ENCODE results near the gene ZNF839. TPM values are rescaled to one million over a fixed set of nuclear protein-coding genes. Genes with fewer than 3 reads are reported as not detected.
A peak's percentile ranks its signal among the peaks of the same experiment; 100 is the strongest.
"Not testable (repeated sequence)": the region's sequence is repeated elsewhere in the genome, so short reads cannot be mapped to it uniquely, and the experiment has no call there.

The ZNF839 gene
- polyA plus RNA-seq, 10 donors: 6.6 to 16.0 (median 9.0) TPM

- no peak for DNase-seq
These were observed 15.6 kb downstream of the ZNF839 start for GRCh38 chr14:102335163-102335562.

GRCh38 chr14:102338724-102339123 is 19.2 kb downstream of the ZNF839 start:
- no peak for DNase-seq

- no peak for DNase-seq
These were observed 22.0 kb downstream of the ZNF839 start for GRCh38 chr14:102341566-102341965.

GRCh38 chr14:102342238-102342637 is 22.7 kb downstream of the ZNF839 start:
- no peak for DNase-seq

GRCh38 chr14:102344084-102344483 is 24.5 kb downstream of the ZNF839 start:
- DNase-seq: no peak

GRCh38 chr14:102344485-102344884 is 24.9 kb downstream of the ZNF839 start:
- no peak for DNase-seq

GRCh38 chr14:102345232-102345631 is 25.7 kb downstream of the ZNF839 start:
- no peak for DNase-seq

GRCh38 chr14:102346645-102347044 is 27.1 kb downstream of the ZNF839 start:
- DNase-seq: no peak

- DNase-seq: no peak
These were observed 28.8 kb downstream of the ZNF839 start for GRCh38 chr14:102348376-102348775.

GRCh38 chr14:102351023-102351422 is 31.5 kb downstream of the ZNF839 start:
- no peak for DNase-seq

- DNase-seq: not testable (repeated sequence)
These were observed 32.0 kb downstream of the ZNF839 start for GRCh38 chr14:102351593-102351992.

GRCh38 chr14:102352213-102352612 is 32.7 kb downstream of the ZNF839 start:
- no peak for DNase-seq

- no peak for DNase-seq
These were observed 33.6 kb downstream of the ZNF839 start for GRCh38 chr14:102353126-102353619.

- no peak for DNase-seq
These were observed 36.7 kb downstream of the ZNF839 start for GRCh38 chr14:102356280-102356679.

- DNase-seq: no peak
These were observed 39.8 kb downstream of the ZNF839 start for GRCh38 chr14:102359341-102359740.

- no peak for DNase-seq
These were observed 40.8 kb downstream of the ZNF839 start for GRCh38 chr14:102360388-102360787.

- no peak for DNase-seq
These were observed 42.5 kb downstream of the ZNF839 start for GRCh38 chr14:102362084-102362483.

- peak; percentile 94 to 98 (median 96) for DNase-seq
These were observed 43.1 kb downstream of the ZNF839 start, which contains the start of the genes CINP and TECPR2 for GRCh38 chr14:102362545-102363181. Gene CINP (minus strand): TSS chr14:102362890. CDS start chr14:102362851, 39 bp downstream. Gene TECPR2 (plus strand): TSS chr14:102362941. CDS start chr14:102376722, 13,781 bp downstream.

GRCh38 chr14:102363182-102363943 is 43.8 kb downstream of the ZNF839 start:
- DNase-seq: peak in 2 of 3 donors; percentile 51 to 79

GRCh38 chr14:102370305-102370809 is 50.8 kb downstream of the ZNF839 start:
- DNase-seq: no peak

GRCh38 chr14:102371361-102371760 is 51.8 kb downstream of the ZNF839 start:
- no peak for DNase-seq

GRCh38 chr14:102373110-102373509 is 53.6 kb downstream of the ZNF839 start:
- no peak for DNase-seq

GRCh38 chr14:102374264-102374663 is 54.7 kb downstream of the ZNF839 start:
- no peak for DNase-seq
